ENCODE data around the gene ARMC12.

Gene ARMC12

GRCh38 chr6:35747877-35748276 is 11.0 kb downstream of the ARMC12 start:
- no peak for DNase-seq (ENCODE audit: low read depth)
- H3K4me3 ChIP-seq (ENCODE audit: low read depth, low read length) = no peak overlapping the region
- TF ChIP-seq, protein P1, sequence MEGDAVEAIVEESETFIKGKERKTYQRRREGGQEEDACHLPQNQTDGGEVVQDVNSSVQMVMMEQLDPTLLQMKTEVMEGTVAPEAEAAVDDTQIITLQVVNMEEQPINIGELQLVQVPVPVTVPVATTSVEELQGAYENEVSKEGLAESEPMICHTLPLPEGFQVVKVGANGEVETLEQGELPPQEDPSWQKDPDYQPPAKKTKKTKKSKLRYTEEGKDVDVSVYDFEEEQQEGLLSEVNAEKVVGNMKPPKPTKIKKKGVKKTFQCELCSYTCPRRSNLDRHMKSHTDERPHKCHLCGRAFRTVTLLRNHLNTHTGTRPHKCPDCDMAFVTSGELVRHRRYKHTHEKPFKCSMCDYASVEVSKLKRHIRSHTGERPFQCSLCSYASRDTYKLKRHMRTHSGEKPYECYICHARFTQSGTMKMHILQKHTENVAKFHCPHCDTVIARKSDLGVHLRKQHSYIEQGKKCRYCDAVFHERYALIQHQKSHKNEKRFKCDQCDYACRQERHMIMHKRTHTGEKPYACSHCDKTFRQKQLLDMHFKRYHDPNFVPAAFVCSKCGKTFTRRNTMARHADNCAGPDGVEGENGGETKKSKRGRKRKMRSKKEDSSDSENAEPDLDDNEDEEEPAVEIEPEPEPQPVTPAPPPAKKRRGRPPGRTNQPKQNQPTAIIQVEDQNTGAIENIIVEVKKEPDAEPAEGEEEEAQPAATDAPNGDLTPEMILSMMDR (IDR thresholded peaks at IDR 0.05; ENCODE audit: insufficient read depth, low read depth, low read length, missing control alignments) = no peak

DNA sequence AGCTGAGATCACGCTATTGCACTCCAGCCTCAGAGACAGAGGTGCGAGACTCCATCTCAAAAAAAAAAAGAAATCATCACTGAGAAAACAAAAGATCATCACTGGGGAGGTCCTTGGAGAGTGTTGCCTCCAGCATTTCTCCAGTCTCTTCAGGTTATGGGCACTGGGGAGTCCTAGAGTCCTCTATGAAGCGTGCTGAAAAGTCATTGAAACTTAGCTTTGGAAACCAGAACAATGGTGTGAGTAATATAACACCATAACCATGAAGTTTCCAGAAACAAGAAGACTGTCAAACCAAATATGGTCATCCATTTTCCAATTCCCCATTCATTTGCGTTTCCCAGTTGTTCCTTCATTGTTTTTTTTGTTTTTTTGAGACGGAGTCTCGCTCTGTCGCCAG is 13.7 kb downstream of the ARMC12 start:
- H3K4me3 ChIP-seq (ENCODE audit: low read depth, low read length) = no peak overlapping the region
- DNase-seq (ENCODE audit: low read depth) = no peak
- TF ChIP-seq, protein P1 (IDR thresholded peaks at IDR 0.05; ENCODE audit: insufficient read depth, low read depth, low read length, missing control alignments) = no peak

DNA sequence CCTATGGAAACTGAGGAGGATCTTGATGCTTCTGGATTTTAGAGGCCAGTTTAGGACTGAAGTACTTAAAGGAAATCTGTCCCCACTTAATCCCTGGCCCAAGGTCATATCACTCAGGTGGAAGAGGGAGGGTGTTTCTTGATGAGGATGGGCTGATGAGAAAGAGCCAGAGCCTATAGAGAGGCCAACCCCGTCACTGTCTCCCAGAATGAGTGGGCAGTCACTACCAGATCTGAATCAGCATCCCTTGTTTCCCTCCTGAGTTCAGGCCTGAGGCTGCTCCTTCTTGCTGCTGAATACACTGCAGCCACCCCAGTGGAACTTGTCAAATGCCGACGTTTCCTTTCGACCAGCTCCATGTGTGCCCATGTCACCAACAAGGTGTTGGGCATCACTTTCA is 14.8 kb downstream of the ARMC12 start:
- DNase-seq (ENCODE audit: low read depth) = no peak
- no peak overlapping the region for H3K4me3 ChIP-seq (ENCODE audit: low read depth, low read length)
- TF ChIP-seq, protein P1 (IDR thresholded peaks at IDR 0.05; ENCODE audit: insufficient read depth, low read depth, low read length, missing control alignments) = no peak

- TF ChIP-seq, protein P1 (IDR thresholded peaks at IDR 0.05; ENCODE audit: insufficient read depth, low read depth, low read length, missing control alignments) = no peak
- DNase-seq (ENCODE audit: low read depth) = no peak
- no peak overlapping the region for H3K4me3 ChIP-seq (ENCODE audit: low read depth, low read length)
These were observed 15.5 kb downstream of the ARMC12 start for GRCh38 chr6:35752330-35752729.

DNA sequence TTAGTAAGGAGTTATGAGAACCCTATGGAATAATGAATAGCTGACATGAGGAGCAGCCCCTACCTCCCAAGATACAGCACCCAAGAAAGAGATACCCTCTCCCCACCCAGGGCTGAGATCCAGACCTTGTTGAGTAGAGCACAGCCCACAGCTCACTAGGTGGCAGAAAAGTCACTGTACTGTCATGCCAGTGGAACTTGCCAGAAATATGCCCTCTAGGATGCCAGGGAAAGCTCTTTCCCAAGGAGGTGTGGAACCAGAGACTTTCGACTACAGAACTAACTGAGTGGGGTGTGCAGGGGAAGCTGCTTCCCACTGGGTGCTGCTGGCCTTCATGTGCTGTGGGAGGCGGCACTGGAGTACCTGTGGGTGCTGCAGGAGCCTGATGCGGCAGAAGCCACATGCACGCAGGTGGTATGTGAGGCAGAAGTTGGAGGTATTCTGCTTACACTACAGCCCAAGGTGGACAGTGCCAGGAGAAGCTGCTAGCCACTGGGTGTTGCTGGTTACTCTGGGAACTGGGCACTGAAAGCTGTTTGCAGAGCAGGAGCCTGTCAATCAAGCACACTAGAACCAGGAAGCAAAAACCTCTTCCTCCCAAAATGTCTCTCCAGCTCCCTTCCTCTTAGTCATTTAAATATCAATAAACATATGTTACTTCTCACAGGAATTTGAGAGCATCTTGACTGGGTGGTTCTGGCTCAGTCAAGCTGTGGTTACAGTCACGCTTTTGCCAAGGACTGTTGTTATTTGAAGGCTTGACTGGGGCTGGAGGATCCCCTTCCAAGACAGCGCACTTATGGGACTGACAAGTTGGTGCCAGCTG is 17.8 kb downstream of the ARMC12 start:
- TF ChIP-seq, protein P1 (IDR thresholded peaks at IDR 0.05; ENCODE audit: insufficient read depth, low read depth, low read length, missing control alignments) = no peak
- H3K4me3 ChIP-seq (ENCODE audit: low read depth, low read length) = no peak overlapping the region
- DNase-seq (ENCODE audit: low read depth) = no peak

- TF ChIP-seq, protein P1 (IDR thresholded peaks at IDR 0.05; ENCODE audit: insufficient read depth, low read depth, low read length, missing control alignments) = no peak
- DNase-seq (ENCODE audit: low read depth) = no peak
- H3K4me3 ChIP-seq (ENCODE audit: low read depth, low read length) = no peak overlapping the region
These were observed 18.6 kb downstream of the ARMC12 start for GRCh38 chr6:35755278-35755924.
